Activated CD4-positive, CD25-positive, alpha-beta regulatory T cell treated with anti-CD3 and anti-CD28 coated beads, Interleukin-2, amount 50 U/mL, for 16 hours (primary cell): ENCODE data around the gene TRIM47.
"Not testable (repeated sequence)": the region's sequence is repeated elsewhere in the genome, so short reads cannot be mapped to it uniquely, and the experiment has no call there.

Source experiments
- DNase-seq: peaks from one replicate; pipeline ENCODE4 v3.0.0-alpha.2; 2020; ENCODE audit warnings: low read depth, low spot score

The TRIM47 gene

GRCh38 chr17:75869282-75870141, 8.9 kb downstream of the TRIM47 start:
- no peak for DNase-seq

GRCh38 chr17:75868730-75869281, 9.6 kb downstream of the TRIM47 start:
- DNase-seq, result not testable (repeated sequence)

- not testable (repeated sequence) for DNase-seq
Observed at GRCh38 chr17:75865404-75866188, 12.8 kb downstream of the TRIM47 start.

GRCh38 chr17:75864887-75865286, 13.5 kb downstream of the TRIM47 start:
- not testable (repeated sequence) for DNase-seq

GRCh38 chr17:75864448-75864871, 13.9 kb downstream of the TRIM47 start:
- no peak for DNase-seq

GRCh38 chr17:75861927-75862317, 16.5 kb downstream of the TRIM47 start:
- DNase-seq, result no peak

- not testable (repeated sequence) for DNase-seq
Observed at GRCh38 chr17:75859358-75859757, 19.0 kb downstream of the TRIM47 start.

- no peak for DNase-seq
Observed at GRCh38 chr17:75856062-75856756, 22.2 kb downstream of the TRIM47 start.

- DNase-seq, result peak; percentile 95
Observed at GRCh38 chr17:75855310-75856061, 22.9 kb downstream of the TRIM47 start, which contains the start of gene WBP2. TSS of gene WBP2 (minus strand) at chr17:75855335. CDS start at chr17:75855297, 38 bp downstream.

GRCh38 chr17:75854881-75855309, 23.5 kb downstream of the TRIM47 start:
- DNase-seq, result no peak

GRCh38 chr17:75854101-75854748, 24.2 kb downstream of the TRIM47 start:
- DNase-seq, result no peak

GRCh38 chr17:75853433-75853832, 24.9 kb downstream of the TRIM47 start:
- no peak for DNase-seq

GRCh38 chr17:75851693-75851991, 26.7 kb downstream of the TRIM47 start:
- DNase-seq, result not testable (repeated sequence)

- no peak for DNase-seq
Observed at GRCh38 chr17:75850928-75851692, 27.3 kb downstream of the TRIM47 start.

GRCh38 chr17:75849724-75850123, 28.7 kb downstream of the TRIM47 start:
- DNase-seq, result no peak

- DNase-seq, result no peak
Observed at GRCh38 chr17:75849279-75849646, 29.1 kb downstream of the TRIM47 start.

- peak; percentile 67 for DNase-seq
Observed at GRCh38 chr17:75848523-75849278, 29.7 kb downstream of the TRIM47 start.

GRCh38 chr17:75847614-75848522, 30.5 kb downstream of the TRIM47 start:
- DNase-seq, result no peak
